H1 (cell line): ENCODE results near the gene AFG1L. TPM values are rescaled to one million over a fixed set of nuclear protein-coding genes. Genes with fewer than 3 reads are reported as not detected.

Experiments
- CTCF ChIA-PET: fragments of 300-600 bp; sonication (Branson Sonifier 250); formaldehyde crosslinking; loops from one replicate; lab custom pipeline; 2021; ENCODE audit not compliant: partially characterized antibody; lab: Charles Lee
- POLR2A ChIA-PET: fragments of 300-600 bp; sonication (Branson Sonifier 250); formaldehyde crosslinking; loops from one replicate; lab custom pipeline; 2021; ENCODE audit warnings: inconsistent platforms; ENCODE audit not compliant: partially characterized antibody; lab: Charles Lee
- DNase-seq, 2 experiments: peaks; one replicate each; pipeline versions ENCODE4 v3.0.0 to v3.0.0-alpha.2; 2010 to 2022; ENCODE audit warnings: low spot score in 2 of 2, low read depth in 1 of 2, mixed read lengths in 1 of 2
- FAIRE-seq: peaks from 2 replicates; lab custom pipeline; 2011; peaks lifted over from hg19 to GRCh38; lab: Jason Lieb, UNC
- H2AFZ ChIP-seq: 2 replicates; pipeline ENCODE4 v1.8.1; 2012; ENCODE audit warnings: low read length, inconsistent platforms
- H2AK5ac ChIP-seq: 2 replicates; pipeline ENCODE4 v1.6.1; 2013; ENCODE audit warnings: low read depth, low read length
- H2BK120ac ChIP-seq: replicated peaks from 2 replicates; pipeline ENCODE3; 2013; ENCODE audit warnings: low read depth, low read length, inconsistent platforms
- H2BK12ac ChIP-seq: 2 replicates; pipeline ENCODE4 v1.6.1; 2013; ENCODE audit warnings: low read depth, low read length
- H2BK15ac ChIP-seq: 2 replicates; pipeline ENCODE4 v1.6.1; 2013; ENCODE audit warnings: low read length
- H2BK20ac ChIP-seq: 2 replicates; pipeline ENCODE4 v1.6.1; 2013; ENCODE audit warnings: low read length
- H2BK5ac ChIP-seq: 2 replicates; pipeline ENCODE4 v1.6.1; 2013; ENCODE audit warnings: low read depth, low read length
- H3K14ac ChIP-seq: 2 replicates; pipeline ENCODE4 v1.6.1; 2013; ENCODE audit warnings: inconsistent platforms; ENCODE audit not compliant: insufficient read length
- H3K18ac ChIP-seq: 2 replicates; pipeline ENCODE4 v1.6.1; 2013; ENCODE audit warnings: low read length; ENCODE audit errors: extremely low read depth
- H3K23ac ChIP-seq: 2 replicates; pipeline ENCODE4 v1.6.1; 2013; ENCODE audit warnings: inconsistent platforms; ENCODE audit not compliant: insufficient read length
- H3K23me2 ChIP-seq: 2 replicates; pipeline ENCODE4 v1.6.1; 2013; ENCODE audit warnings: low read depth, low read length
- H3K27ac ChIP-seq: 2 replicates; pipeline ENCODE4 v1.6.1; 2011; ENCODE audit warnings: low read depth, low read length, inconsistent platforms
- H3K27me3 ChIP-seq, 4 experiments: replicated peaks in 1 of 4; 1 replicate in 1 of 4; 2 replicates in 3 of 4; pipeline versions ENCODE4 v1.6.1 to v1.8.1; 2011 to 2013; ENCODE audit warnings: low read length in 3 of 4, mild to moderate bottlenecking in 3 of 4, inconsistent platforms in 2 of 4, mixed read lengths in 2 of 4, moderate library complexity in 1 of 4; ENCODE audit not compliant: control insufficient read depth in 3 of 4, insufficient read depth in 3 of 4; ENCODE audit errors: extremely low read depth in 1 of 4
- H3K36me3 ChIP-seq, 4 experiments: 2 replicates each; pipeline versions ENCODE4 v1.6.1 to v1.8.1; 2011 to 2013; ENCODE audit warnings: mild to moderate bottlenecking in 4 of 4, low read length in 3 of 4, moderate library complexity in 2 of 4, control low read depth in 1 of 4, inconsistent platforms in 1 of 4; ENCODE audit not compliant: insufficient read depth in 4 of 4, control insufficient read depth in 2 of 4
- H3K4ac ChIP-seq: replicated peaks from 2 replicates; pipeline ENCODE3; 2013; ENCODE audit warnings: low read length, low read depth, mixed read lengths, inconsistent platforms; ENCODE audit not compliant: insufficient read length
- H3K4me1 ChIP-seq, 4 experiments: replicated peaks in 1 of 4; 1 replicate in 1 of 4; 2 replicates in 3 of 4; pipeline versions ENCODE4 v1.6.1 to v1.8.1; 2011 to 2013; ENCODE audit warnings: low read length in 3 of 4, inconsistent platforms in 2 of 4, mixed read lengths in 1 of 4; ENCODE audit not compliant: insufficient read depth in 4 of 4, control insufficient read depth in 3 of 4
- H3K4me2 ChIP-seq, 2 experiments: 2 replicates each; pipeline versions ENCODE4 v1.6.1 to v1.8.1; 2011 to 2013; ENCODE audit warnings: low read depth in 2 of 2, low read length in 2 of 2, control low read depth in 1 of 2, inconsistent platforms in 1 of 2, mild to moderate bottlenecking in 1 of 2; ENCODE audit not compliant: insufficient read depth in 1 of 2
- H3K4me3 ChIP-seq, 4 experiments: fragments of 200-600, 300-600 bp in 1 of 4; sonication (generic), shearing (Covaris generic), sonication (Bioruptor Twin) in 1 of 4; 2 replicates each; pipeline versions ENCODE4 v1.5.1 to v1.8.1; 2011 to 2016; ENCODE audit warnings: low read length in 4 of 4, low read depth in 3 of 4, control low read depth in 2 of 4, inconsistent platforms in 2 of 4, mild to moderate bottlenecking in 2 of 4, mixed read lengths in 1 of 4, moderate library complexity in 1 of 4; ENCODE audit not compliant: insufficient read depth in 2 of 4; ENCODE audit errors: extremely low read depth in 1 of 4
- H3K56ac ChIP-seq: replicated peaks from 2 replicates; pipeline ENCODE3; 2013; ENCODE audit warnings: low read depth, mild to moderate bottlenecking, mixed read lengths, low read length, inconsistent platforms; ENCODE audit not compliant: insufficient read length
- H3K79me1 ChIP-seq: 2 replicates; pipeline ENCODE4 v1.6.1; 2013; ENCODE audit warnings: low read depth, low read length, control low read depth
- H3K79me2 ChIP-seq, 2 experiments: 2 replicates each; pipeline versions ENCODE4 v1.6.1 to v1.8.1; 2012 to 2013; ENCODE audit warnings: low read length in 2 of 2, mild to moderate bottlenecking in 2 of 2, inconsistent platforms in 1 of 2; ENCODE audit not compliant: insufficient read depth in 2 of 2, control insufficient read depth in 1 of 2
- H3K9ac ChIP-seq, 4 experiments: replicated peaks in 1 of 4; 1 replicate in 1 of 4; 2 replicates in 3 of 4; pipeline versions ENCODE4 v1.6.1 to v1.8.1; 2011 to 2013; ENCODE audit warnings: low read depth in 3 of 4, low read length in 3 of 4, control low read depth in 2 of 4, mild to moderate bottlenecking in 2 of 4, moderate library complexity in 2 of 4, inconsistent platforms in 1 of 4; ENCODE audit errors: extremely low read depth in 1 of 4
- H3K9me3 ChIP-seq, 2 experiments: 2 replicates each; pipeline versions ENCODE4 v1.6.1 to v1.8.1; 2012 to 2013; ENCODE audit warnings: mild to moderate bottlenecking in 2 of 2, moderate library complexity in 2 of 2, control low read depth in 1 of 2, inconsistent platforms in 1 of 2, low read depth in 1 of 2, low read length in 1 of 2, mixed read lengths in 1 of 2; ENCODE audit not compliant: insufficient read depth in 2 of 2
- H4K20me1 ChIP-seq, 2 experiments: replicated peaks in 1 of 2; 2 replicates each; pipeline versions ENCODE3 to v1.8.1; 2011 to 2013; ENCODE audit warnings: inconsistent platforms in 2 of 2, low read length in 2 of 2, mild to moderate bottlenecking in 1 of 2; ENCODE audit not compliant: insufficient read depth in 2 of 2, control insufficient read depth in 1 of 2
- H4K5ac ChIP-seq: 2 replicates; pipeline ENCODE4 v1.6.1; 2013; ENCODE audit warnings: low read length, low read depth, mixed read lengths, inconsistent platforms; ENCODE audit not compliant: insufficient read length
- H4K8ac ChIP-seq: 2 replicates; pipeline ENCODE4 v1.8.0; 2013; ENCODE audit warnings: mild to moderate bottlenecking, moderate library complexity, low read length, inconsistent platforms; ENCODE audit not compliant: insufficient read depth; ENCODE audit errors: extremely low read depth
- H4K91ac ChIP-seq: replicated peaks from 2 replicates; pipeline ENCODE3; 2013; ENCODE audit warnings: low read length, mixed read lengths, inconsistent platforms; ENCODE audit not compliant: insufficient read length
- CTCF ChIP-seq, 3 experiments: IDR thresholded peaks; 1 replicate in 2 of 3; 2 replicates in 1 of 3; pipeline versions ENCODE4 v1.5.1 to v1.6.1; 2011; ENCODE audit warnings: low read length in 3 of 3, mild to moderate bottlenecking in 3 of 3, inconsistent platforms in 2 of 3, low read depth in 1 of 3, moderate library complexity in 1 of 3; ENCODE audit not compliant: insufficient read depth in 1 of 3; ENCODE audit errors: control extremely low read depth in 1 of 3
- E2F6 ChIP-seq: IDR thresholded peaks from 2 replicates; pipeline ENCODE4 v1.6.1; 2012; ENCODE audit warnings: inconsistent platforms
- GTF2F1 ChIP-seq: IDR thresholded peaks from 2 replicates; pipeline ENCODE4 v1.6.1; 2012; ENCODE audit warnings: low read depth, low read length, improper control_type of control experiment, borderline replicate concordance
- JUN ChIP-seq: IDR thresholded peaks from 2 replicates; pipeline ENCODE4 v1.6.1; 2011; ENCODE audit warnings: low read depth, mild to moderate bottlenecking, improper control_type of control experiment, low read length
- POLR2AphosphoS5 ChIP-seq: IDR thresholded peaks from 2 replicates; pipeline ENCODE4 v1.6.1; 2011; ENCODE audit warnings: low read depth, low read length
- RAD21 ChIP-seq, 2 experiments: IDR thresholded peaks in 1 of 2; conservative IDR thresholded peaks in 1 of 2; 2 replicates each; pipeline ENCODE4 v1.6.1; 2011; ENCODE audit warnings: low read depth in 2 of 2, low read length in 2 of 2, improper control_type of control experiment in 1 of 2, inconsistent platforms in 1 of 2, mild to moderate bottlenecking in 1 of 2, moderate library complexity in 1 of 2
- RFX5 ChIP-seq: IDR thresholded peaks from 2 replicates; pipeline ENCODE4 v1.6.1; 2011; ENCODE audit warnings: low read depth, low read length, improper control_type of control experiment, borderline replicate concordance
- SRF ChIP-seq: IDR thresholded peaks from 2 replicates; pipeline ENCODE4 v1.6.1; 2011; ENCODE audit warnings: mild to moderate bottlenecking, low read depth, low read length, moderate library complexity
- TBP ChIP-seq: IDR thresholded peaks from 2 replicates; pipeline ENCODE4 v1.6.1; 2011; ENCODE audit warnings: low read depth, low read length, improper control_type of control experiment
- WGBS, 2 experiments: shearing (Covaris generic) in 1 of 2; methylation state at CpG; one replicate each; pipeline versions ENCODE4 v1.1.6 to v1.1.7; 2013 to 2015; ENCODE audit warnings: low lambda C conversion rate in 2 of 2, mixed read lengths in 2 of 2, inconsistent platforms in 1 of 2, low coverage in 1 of 2, missing lambda C conversion rate in 1 of 2; ENCODE audit not compliant: insufficient replicate concordance in 2 of 2, insufficient coverage in 1 of 2, insufficient read length in 1 of 2; ENCODE audit errors: extremely low coverage in 1 of 2, missing lambda C conversion rate in 1 of 2; 5-methylcytosine and 5-hydroxymethylcytosine counted together
- polyA plus RNA-seq, 7 experiments: library from polyadenylated mRNA; depleted of rRNA in 3 of 7; stranded (reverse) in 5 of 7; unstranded in 2 of 7; fragments of >200 nt in 5 of 7; fragments of 200-250 nt in 2 of 7; gene quantifications; 1 replicate in 5 of 7; 2 replicates in 1 of 7; 4 replicates in 1 of 7; pipeline versions ENCODE4 v1.2.1 to v1.2.3, GENCODE V29; 2011 to 2013; ENCODE audit warnings: missing spikeins in 2 of 7, mixed read lengths in 2 of 7
- total RNA-seq: library from RNA; stranded (reverse); fragmentation: NEBNext Ultra II Directional; extraction: Animal tissue kit (Norgen Biotek cat#: 25700); gene quantifications from 2 replicates; pipeline ENCODE4 v1.2.1, GENCODE V29; 2021
- TF ChIP-seq, protein P1 (sequence below): IDR thresholded peaks from 2 replicates; pipeline ENCODE4 v1.6.1; 2012; ENCODE audit warnings: inconsistent platforms

The AFG1L gene
- total and polyA plus RNA-seq, 2 of the 8 experiments (the other 6 are each of a cell fraction or from before 2014, with no cell fraction given): 0.98 to 5.7 TPM

DNA sequence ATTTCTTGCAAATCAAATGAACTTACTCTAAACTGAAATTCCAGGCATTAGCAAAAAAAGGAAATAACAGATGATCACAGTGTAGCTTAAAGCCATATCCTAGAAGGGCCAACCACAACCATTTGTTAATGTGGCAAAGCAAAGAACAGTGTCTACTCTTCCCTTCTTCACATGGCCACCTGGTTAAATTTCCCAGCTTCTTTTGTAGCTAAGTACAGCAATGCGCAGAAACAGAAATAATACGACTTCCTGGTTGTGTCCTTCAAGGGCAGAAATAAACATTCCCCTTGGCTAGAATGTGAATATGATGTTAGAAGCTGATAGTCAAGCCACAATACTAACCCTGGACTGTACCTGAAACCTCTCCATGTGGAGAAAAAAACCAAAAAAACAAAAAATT is 43.6 kb upstream of the AFG1L start:
- H3K79me2 ChIP-seq: peaks cover 0 to 25% of the 10 kb centered on the region in 2 experiments; a peak in 2 of 4 replicates
- no peak for FAIRE-seq

More for the DNA sequence above, 43.6 kb upstream of the AFG1L start:
- H3K36me3 ChIP-seq: no peaks in the 10 kb centered on the region
- H3K79me1 ChIP-seq: peaks cover 3% of the 10 kb centered on the region; the same call in 1 of the 2 replicates
- H3K23me2 ChIP-seq: no peaks in the 10 kb centered on the region
- H3K14ac ChIP-seq: no peak overlapping the region
- H2BK20ac ChIP-seq: no peak overlapping the region
- no peak overlapping the region for H3K9ac ChIP-seq
- ChIA-PET POLR2A (no interaction called here), CTCF (interaction anchor here (0.8 to 5.0 kb wide), 22 partner anchors 8 to 417 kb away, joined by 3 to 52 read pairs (median 4); partner anchors contain the start of gene SNX3)
- H3K56ac ChIP-seq: no peak overlapping the region
- no peak overlapping the region for H3K27ac ChIP-seq
- TF ChIP-seq TBP (no peak), CTCF (IDR thresholded peaks at IDR 0.05; ENCODE audit: control extremely low read depth in 1 of 3, insufficient read depth in 1 of 3, low read depth in 1 of 3, low read length in 3 of 3) (no peak), E2F6 (no peak), JUN (no peak), GTF2F1 (no peak), SRF (no peak), POLR2AphosphoS5 (no peak), RFX5 (no peak), RAD21 (IDR thresholded peaks at IDR 0.05 in 1 of 2, conservative IDR thresholded peaks at IDR 0.05 in 1 of 2; ENCODE audit: low read depth in 2 of 2, low read length in 2 of 2) (no peak)
- TF ChIP-seq, protein P1, sequence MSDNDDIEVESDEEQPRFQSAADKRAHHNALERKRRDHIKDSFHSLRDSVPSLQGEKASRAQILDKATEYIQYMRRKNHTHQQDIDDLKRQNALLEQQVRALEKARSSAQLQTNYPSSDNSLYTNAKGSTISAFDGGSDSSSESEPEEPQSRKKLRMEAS: no peak
- H4K5ac ChIP-seq: no peak overlapping the region
- no peak overlapping the region for H3K23ac ChIP-seq
- no peaks in the 10 kb centered on the region for H3K9me3 ChIP-seq
- no peak for DNase-seq
- H3K18ac ChIP-seq: no peak overlapping the region
- H3K4me2 ChIP-seq: no peak overlapping the region
- H3K4ac ChIP-seq: no peak overlapping the region
- H2AK5ac ChIP-seq: no peak overlapping the region
- H4K91ac ChIP-seq: no peak overlapping the region
- WGBS, 2 experiments: 98% methylated on average over 2 of the region's 2 CpGs; no CpG with 5 or more reads in 1 of the 2 experiments
- H2BK5ac ChIP-seq: no peak overlapping the region
- H2AFZ ChIP-seq: no peak overlapping the region
- no peak overlapping the region for H4K8ac ChIP-seq
- H3K4me3 ChIP-seq: no peak overlapping the region
- no peaks in the 10 kb centered on the region for H3K4me1 ChIP-seq
- no peaks in the 10 kb centered on the region for H3K27me3 ChIP-seq
- no peak overlapping the region for H2BK120ac ChIP-seq
- no peak overlapping the region for H2BK12ac ChIP-seq
- no peak overlapping the region for H2BK15ac ChIP-seq
- H4K20me1 ChIP-seq: no peaks in the 10 kb centered on the region
